ENCODE results near the gene DCTN1. TPM values are rescaled to one million over a fixed set of nuclear protein-coding genes. Genes with fewer than 3 reads are reported as not detected.

DCTN1 gene
- total and polyA plus RNA-seq, 2 donors (not counting 3 experiments of a cell fraction or from before 2014, with no cell fraction given): 130 to 170 TPM

GRCh38 chr2:74366036-74366435 lies 14.1 kb downstream of the DCTN1 start:
- Histone ChIP-seq H3K27me3 (ENCODE audit: control insufficient read depth in 2 of 2, insufficient read depth in 2 of 2, low read length in 2 of 2) (no peaks in the 10 kb centered on the region), H2AFZ (ENCODE audit: low read depth, low read length) (no peak overlapping the region), H3K9me1 (replicated peaks; ENCODE audit: control insufficient read depth, extremely low read depth, insufficient read depth, low read length) (no peaks in the 10 kb centered on the region), H3K4me2 (ENCODE audit: insufficient read depth, low read length) (no peak overlapping the region), H3K4me3 (replicated peaks in 1 of 3; ENCODE audit: insufficient read depth in 1 of 3, low read depth in 1 of 3, low read length in 3 of 3) (no peak overlapping the region), H3K9ac (replicated peaks; ENCODE audit: extremely low read depth, insufficient read depth, low read length) (no peak overlapping the region), H3K79me2 (ENCODE audit: control insufficient read depth, insufficient read depth, low read length) (no peaks in the 10 kb centered on the region), H3K27ac (ENCODE audit: insufficient read depth, low read depth, low read length) (no peak overlapping the region), H3K4me1 (ENCODE audit: control insufficient read depth, extremely low read depth, insufficient read depth, low read length) (no peaks in the 10 kb centered on the region), H3K9me3 (replicated peaks; ENCODE audit: control insufficient read depth, insufficient read depth, low read length) (no peaks in the 10 kb centered on the region), H4K20me1 (replicated peaks; ENCODE audit: control insufficient read depth, extremely low read depth, insufficient read depth, low read length) (no peaks in the 10 kb centered on the region), H3K36me3 (ENCODE audit: control insufficient read depth in 2 of 2, extremely low read depth in 1 of 2, insufficient read depth in 2 of 2, low read length in 2 of 2) (peaks cover 21 to 93% of the 10 kb centered on the region in 2 experiments)
- ChIA-PET POLR2A (no interaction called here), CTCF (no interaction called here)
- TF ChIP-seq EZH2 (IDR thresholded peaks at IDR 0.05; ENCODE audit: borderline replicate concordance, low read depth, low read length, severe bottlenecking) (no peak), POLR2AphosphoS5 (IDR thresholded peaks at IDR 0.05; ENCODE audit: insufficient read depth, low read depth, low read length) (no peak), MYC (IDR thresholded peaks at IDR 0.05; ENCODE audit: low read depth, low read length) (no peak), FOS (IDR thresholded peaks at IDR 0.05; ENCODE audit: borderline replicate concordance, insufficient read depth, low read length) (no peak), MAX (IDR thresholded peaks at IDR 0.05; ENCODE audit: insufficient read depth, insufficient read length) (no peak), POLR2A (IDR thresholded peaks at IDR 0.05; ENCODE audit: low read depth, low read length) (no peak), CTCF (IDR thresholded peaks at IDR 0.05; ENCODE audit: extremely low read depth in 1 of 2, insufficient read depth in 1 of 2, low read depth in 1 of 2, low read length in 2 of 2) (no peak), GATA2 (IDR thresholded peaks at IDR 0.05; ENCODE audit: insufficient read depth, insufficient read length, low read depth, low read length) (no peak), JUN (IDR thresholded peaks at IDR 0.05; ENCODE audit: borderline replicate concordance, insufficient read depth, insufficient read length, low read depth) (no peak)
- DNase-seq (ENCODE audit: low read depth, low spot score) (no peak), FAIRE-seq (no peak)
- TSS peak; percentile 55 for BruUV-seq (replicated peaks)
- intact Hi-C loops (cut with micrococcal nuclease): no loop called here
- dilution Hi-C loops (cut with MboI; ENCODE audit: extremely low pct_ligation_motif_present, low sequenced_read_pairs): no loop called here
